Measurements from ENCODE around the gene TMEM218. TPM values are rescaled to one million over a fixed set of nuclear protein-coding genes. Genes with fewer than 3 reads are reported as not detected.

The TMEM218 gene
- total and polyA plus RNA-seq, 2 donors (not counting 3 experiments of a cell fraction or from before 2014, with no cell fraction given) = 23.8 to 45.1 TPM

DNA sequence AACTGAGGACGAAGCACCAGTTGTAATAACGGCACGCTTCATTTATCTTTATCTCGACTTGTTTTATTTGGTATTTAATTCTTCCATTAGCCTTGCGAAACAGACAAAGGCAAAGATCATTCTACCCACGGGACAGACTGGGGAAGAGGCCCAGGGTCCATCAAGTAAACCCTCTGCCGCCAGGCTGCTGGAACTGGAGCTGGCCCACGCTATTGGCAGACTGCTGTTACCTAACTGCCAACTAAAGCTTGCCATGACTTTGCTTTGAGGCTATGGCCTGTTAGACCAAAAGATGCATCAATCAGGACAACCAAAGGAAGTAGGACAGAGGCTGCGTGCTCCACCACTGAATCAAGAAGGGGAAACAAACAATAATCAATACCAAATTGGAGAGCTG lies 780 bp upstream of the TMEM218 start:
- Histone ChIP-seq H2AFZ (ENCODE audit: low read depth, low read length) (peak overlapping the region; percentile 83), H3K9me1 (replicated peaks; ENCODE audit: control insufficient read depth, extremely low read depth, insufficient read depth, low read length) (no peaks in the 10 kb centered on the region), H4K20me1 (replicated peaks; ENCODE audit: control insufficient read depth, extremely low read depth, insufficient read depth, low read length) (no peaks in the 10 kb centered on the region), H3K4me2 (ENCODE audit: insufficient read depth, low read length) (peak overlapping the region; percentile 42), H3K27ac (ENCODE audit: insufficient read depth, low read depth, low read length) (no peak overlapping the region), H3K4me3 (replicated peaks in 1 of 3; ENCODE audit: insufficient read depth in 1 of 3, low read depth in 1 of 3, low read length in 3 of 3) (peak overlapping the region in 2 of 3 experiments; percentile 7 to 15), H3K27me3 (ENCODE audit: control insufficient read depth in 2 of 2, insufficient read depth in 2 of 2, low read length in 2 of 2) (peaks cover 4 to 7% of the 10 kb centered on the region in 2 experiments), H3K9ac (replicated peaks; ENCODE audit: extremely low read depth, insufficient read depth, low read length) (no peak overlapping the region), H3K9me3 (replicated peaks; ENCODE audit: control insufficient read depth, insufficient read depth, low read length) (no peaks in the 10 kb centered on the region), H3K36me3 (ENCODE audit: control insufficient read depth in 2 of 2, extremely low read depth in 1 of 2, insufficient read depth in 2 of 2, low read length in 2 of 2) (no peaks in the 10 kb centered on the region), H3K79me2 (ENCODE audit: control insufficient read depth, insufficient read depth, low read length) (peaks cover 2% of the 10 kb centered on the region), H3K4me1 (ENCODE audit: control insufficient read depth, extremely low read depth, insufficient read depth, low read length) (peaks cover 6% of the 10 kb centered on the region)
- BruUV-seq (replicated peaks) = TSS peak; percentile 89
- ChIA-PET POLR2A (interaction anchor here (0.7 to 1.0 kb wide), 2 partner anchors 12 to 236 kb away, joined by 3 read pairs; no protein-coding TSS in a partner anchor), CTCF (interaction anchor here (0.7 to 4.1 kb wide), 12 partner anchors 8 to 321 kb away, joined by 3 to 17 read pairs (median 4); no protein-coding TSS in a partner anchor)
- intact Hi-C loops (cut with micrococcal nuclease) = loop anchor here (5.0 kb wide), 1 partner anchor 490 kb away; the partner anchor contains the start of gene TBRG1
- TF ChIP-seq GATA2 (IDR thresholded peaks at IDR 0.05; ENCODE audit: insufficient read depth, insufficient read length, low read depth, low read length) (no peak), POLR2A (IDR thresholded peaks at IDR 0.05; ENCODE audit: low read depth, low read length) (no peak), FOS (IDR thresholded peaks at IDR 0.05; ENCODE audit: borderline replicate concordance, insufficient read depth, low read length) (no peak), EZH2 (IDR thresholded peaks at IDR 0.05; ENCODE audit: borderline replicate concordance, low read depth, low read length, severe bottlenecking) (no peak)
- TF ChIP-seq, protein P1, sequence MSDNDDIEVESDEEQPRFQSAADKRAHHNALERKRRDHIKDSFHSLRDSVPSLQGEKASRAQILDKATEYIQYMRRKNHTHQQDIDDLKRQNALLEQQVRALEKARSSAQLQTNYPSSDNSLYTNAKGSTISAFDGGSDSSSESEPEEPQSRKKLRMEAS (IDR thresholded peaks at IDR 0.05; ENCODE audit: insufficient read depth, insufficient read length) = no peak
- FAIRE-seq = no peak
- no peak for DNase-seq (ENCODE audit: low read depth, low spot score)
- dilution Hi-C loops (cut with MboI; ENCODE audit: extremely low pct_ligation_motif_present, low sequenced_read_pairs) = no loop called here

DNA sequence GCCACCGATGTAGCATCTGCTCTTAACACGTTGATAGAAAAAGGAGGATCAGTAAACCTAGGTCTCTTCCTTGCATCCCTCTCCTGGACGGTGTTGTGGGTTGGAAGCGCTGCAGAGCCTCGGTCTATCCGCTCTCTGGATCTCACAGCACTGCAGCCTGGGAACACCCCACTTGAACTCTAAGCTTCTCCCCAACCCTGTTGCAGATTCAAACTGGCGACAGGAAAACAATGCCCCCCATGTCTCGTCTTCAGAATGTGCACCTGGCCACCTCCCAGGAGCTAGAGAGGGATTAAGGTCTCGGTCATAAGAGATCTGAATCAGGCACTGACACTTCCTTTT lies 454 bp downstream of the TMEM218 start:
- TF ChIP-seq, protein P2, sequence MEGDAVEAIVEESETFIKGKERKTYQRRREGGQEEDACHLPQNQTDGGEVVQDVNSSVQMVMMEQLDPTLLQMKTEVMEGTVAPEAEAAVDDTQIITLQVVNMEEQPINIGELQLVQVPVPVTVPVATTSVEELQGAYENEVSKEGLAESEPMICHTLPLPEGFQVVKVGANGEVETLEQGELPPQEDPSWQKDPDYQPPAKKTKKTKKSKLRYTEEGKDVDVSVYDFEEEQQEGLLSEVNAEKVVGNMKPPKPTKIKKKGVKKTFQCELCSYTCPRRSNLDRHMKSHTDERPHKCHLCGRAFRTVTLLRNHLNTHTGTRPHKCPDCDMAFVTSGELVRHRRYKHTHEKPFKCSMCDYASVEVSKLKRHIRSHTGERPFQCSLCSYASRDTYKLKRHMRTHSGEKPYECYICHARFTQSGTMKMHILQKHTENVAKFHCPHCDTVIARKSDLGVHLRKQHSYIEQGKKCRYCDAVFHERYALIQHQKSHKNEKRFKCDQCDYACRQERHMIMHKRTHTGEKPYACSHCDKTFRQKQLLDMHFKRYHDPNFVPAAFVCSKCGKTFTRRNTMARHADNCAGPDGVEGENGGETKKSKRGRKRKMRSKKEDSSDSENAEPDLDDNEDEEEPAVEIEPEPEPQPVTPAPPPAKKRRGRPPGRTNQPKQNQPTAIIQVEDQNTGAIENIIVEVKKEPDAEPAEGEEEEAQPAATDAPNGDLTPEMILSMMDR (IDR thresholded peaks at IDR 0.05; ENCODE audit: extremely low read depth in 1 of 2, insufficient read depth in 1 of 2, low read depth in 1 of 2, low read length in 2 of 2) = no peak
- TF ChIP-seq, protein P1 (IDR thresholded peaks at IDR 0.05; ENCODE audit: insufficient read depth, insufficient read length) = no peak
- TF ChIP-seq EZH2 (IDR thresholded peaks at IDR 0.05; ENCODE audit: borderline replicate concordance, low read depth, low read length, severe bottlenecking) = no peak
- no peak for TF ChIP-seq POLR2AphosphoS5 (IDR thresholded peaks at IDR 0.05; ENCODE audit: insufficient read depth, low read depth, low read length)
- no peak for TF ChIP-seq POLR2A (IDR thresholded peaks at IDR 0.05; ENCODE audit: low read depth, low read length)
- no peak for TF ChIP-seq GATA2 (IDR thresholded peaks at IDR 0.05; ENCODE audit: insufficient read depth, insufficient read length, low read depth, low read length)
- TF ChIP-seq FOS (IDR thresholded peaks at IDR 0.05; ENCODE audit: borderline replicate concordance, insufficient read depth, low read length) = no peak
- no peak for TF ChIP-seq MYC (IDR thresholded peaks at IDR 0.05; ENCODE audit: low read depth, low read length)
- no peak for TF ChIP-seq JUN (IDR thresholded peaks at IDR 0.05; ENCODE audit: borderline replicate concordance, insufficient read depth, insufficient read length, low read depth)
- CTCF ChIA-PET = interaction anchor here (1.0 to 4.1 kb wide), 7 partner anchors 9 to 236 kb away, joined by 3 to 17 read pairs (median 9); no protein-coding TSS in a partner anchor
- DNase-seq (ENCODE audit: low read depth, low spot score) (no peak), FAIRE-seq (no peak)
- Histone ChIP-seq H3K9ac (replicated peaks; ENCODE audit: extremely low read depth, insufficient read depth, low read length) (peak overlapping the region; percentile 73), H3K4me2 (ENCODE audit: insufficient read depth, low read length) (peak overlapping the region; percentile 64), H2AFZ (ENCODE audit: low read depth, low read length) (peak overlapping the region; percentile 35), H3K36me3 (ENCODE audit: control insufficient read depth in 2 of 2, extremely low read depth in 1 of 2, insufficient read depth in 2 of 2, low read length in 2 of 2) (no peaks in the 10 kb centered on the region), H4K20me1 (replicated peaks; ENCODE audit: control insufficient read depth, extremely low read depth, insufficient read depth, low read length) (no peaks in the 10 kb centered on the region), H3K27ac (ENCODE audit: insufficient read depth, low read depth, low read length) (peak overlapping the region; percentile 10), H3K27me3 (ENCODE audit: control insufficient read depth in 2 of 2, insufficient read depth in 2 of 2, low read length in 2 of 2) (no peaks in the 10 kb centered on the region), H3K4me1 (ENCODE audit: control insufficient read depth, extremely low read depth, insufficient read depth, low read length) (peaks cover 6% of the 10 kb centered on the region), H3K4me3 (replicated peaks in 1 of 3; ENCODE audit: insufficient read depth in 1 of 3, low read depth in 1 of 3, low read length in 3 of 3) (peak overlapping the region; percentile 57 to 85 (median 72)), H3K79me2 (ENCODE audit: control insufficient read depth, insufficient read depth, low read length) (peaks cover 2% of the 10 kb centered on the region), H3K9me1 (replicated peaks; ENCODE audit: control insufficient read depth, extremely low read depth, insufficient read depth, low read length) (no peaks in the 10 kb centered on the region), H3K9me3 (replicated peaks; ENCODE audit: control insufficient read depth, insufficient read depth, low read length) (no peaks in the 10 kb centered on the region)
- intact Hi-C loops (cut with micrococcal nuclease) (loop anchor here (1.0 to 5.0 kb wide), 6 partner anchors 20 to 489 kb away; partner anchors contain the start of genes SLC37A2 and TBRG1), dilution Hi-C loops (cut with MboI; ENCODE audit: extremely low pct_ligation_motif_present, low sequenced_read_pairs) (no loop called here)
- TSS peak; percentile 34 for BruUV-seq (replicated peaks)
- POLR2A ChIA-PET = interaction anchor here (1.0 kb wide), 1 partner anchor 235 kb away, joined by 3 read pairs; no protein-coding TSS in a partner anchor
